SK-N-SH (cell line): ENCODE data around the gene FAXDC2. TPM values are rescaled to one million over a fixed set of nuclear protein-coding genes. Genes with fewer than 3 reads are reported as not detected.

Experiments used
- CTCF ChIA-PET: fragments of 300-600, 350-600 bp; formaldehyde crosslinking; extraction: SDS; loops from one replicate; lab custom pipeline; 2021; lab: Yijun Ruan, JAX
- POLR2A ChIA-PET: fragments of 350-600 bp; sonication (Branson Sonifier 250); formaldehyde crosslinking; extraction: SDS; loops from one replicate; lab custom pipeline; 2020; ENCODE audit warnings: antibody characterized with exemption, inconsistent platforms; lab: Yijun Ruan, JAX
- DNase-seq: peaks from one replicate; pipeline ENCODE4 v3.0.0; 2012
- H2AFZ ChIP-seq: fragments of 200-600 bp; sonication (generic); 2 replicates; pipeline ENCODE4 v1.8.1; 2016; ENCODE audit warnings: antibody characterized with exemption, mild to moderate bottlenecking, low read depth
- H3F3A ChIP-seq: fragments of 200-600 bp; sonication (generic); replicated peaks from 2 replicates; pipeline ENCODE3; 2016; ENCODE audit warnings: antibody characterized with exemption, mild to moderate bottlenecking; ENCODE audit not compliant: insufficient read depth
- H3K27ac ChIP-seq, 2 experiments: fragments of 200-500 bp in 1 of 2; fragments of 200-600 bp in 1 of 2; sonication (Bioruptor generic) in 1 of 2; sonication (generic), shearing (Covaris generic) in 1 of 2; 2 replicates each; pipeline versions ENCODE4 v1.5.1 to v1.6.1; 2014 to 2016; ENCODE audit warnings: low read depth in 2 of 2, inconsistent platforms in 1 of 2, low read length in 1 of 2, mild to moderate bottlenecking in 1 of 2, mixed read lengths in 1 of 2
- H3K27me3 ChIP-seq: fragments of 200-600 bp; sonication (generic), shearing (Covaris generic); 2 replicates; pipeline ENCODE4 v1.6.1; 2016; ENCODE audit warnings: mixed run types; ENCODE audit not compliant: insufficient read depth
- H3K36me3 ChIP-seq, 2 experiments: fragments of 200-500 bp in 1 of 2; fragments of 200-600 bp in 1 of 2; sonication (Bioruptor generic) in 1 of 2; sonication (generic) in 1 of 2; replicated peaks in 1 of 2; 2 replicates each; pipeline versions ENCODE3 to v1.5.1; 2014 to 2016; ENCODE audit warnings: low read length in 1 of 2, mild to moderate bottlenecking in 1 of 2; ENCODE audit not compliant: insufficient read depth in 2 of 2, control insufficient read depth in 1 of 2
- H3K4me1 ChIP-seq, 2 experiments: fragments of 200-500 bp in 1 of 2; fragments of 200-600 bp in 1 of 2; sonication (Bioruptor generic) in 1 of 2; sonication (generic), shearing (Covaris generic) in 1 of 2; 2 replicates each; pipeline versions ENCODE4 v1.5.1 to v1.6.1; 2014 to 2016; ENCODE audit warnings: low read depth in 1 of 2, low read length in 1 of 2, mixed run types in 1 of 2; ENCODE audit not compliant: insufficient read depth in 2 of 2, control insufficient read depth in 1 of 2
- H3K4me2 ChIP-seq: fragments of 200-600 bp; sonication (generic), shearing (Covaris generic); 2 replicates; pipeline ENCODE4 v1.6.1; 2017; ENCODE audit warnings: mixed run types
- H3K4me3 ChIP-seq, 2 experiments: fragments of 200-500 bp in 1 of 2; fragments of 200-600 bp in 1 of 2; sonication (Bioruptor generic) in 1 of 2; sonication (generic), shearing (Covaris generic) in 1 of 2; 2 replicates each; pipeline versions ENCODE4 v1.5.1 to v1.8.1; 2014 to 2016; ENCODE audit warnings: low read depth in 2 of 2, inconsistent platforms in 1 of 2, low read length in 1 of 2, mild to moderate bottlenecking in 1 of 2, mixed read lengths in 1 of 2, moderate library complexity in 1 of 2
- H3K79me2 ChIP-seq: fragments of 200-600 bp; sonication (generic); 2 replicates; pipeline ENCODE4 v1.8.1; 2017; ENCODE audit warnings: mild to moderate bottlenecking; ENCODE audit not compliant: insufficient read depth
- H3K9ac ChIP-seq: fragments of 200-600 bp; sonication (generic); 2 replicates; pipeline ENCODE4 v1.6.1; 2017; ENCODE audit warnings: mixed run types
- H3K9me2 ChIP-seq: fragments of 200-600 bp; sonication (generic); 2 replicates; pipeline ENCODE4 v1.6.1; 2017; ENCODE audit warnings: mixed run types
- H3K9me3 ChIP-seq: fragments of 200-600 bp; sonication (generic); 2 replicates; pipeline ENCODE4 v1.6.1; 2017; ENCODE audit warnings: mixed run types, mild to moderate bottlenecking, moderate library complexity
- H4K20me1 ChIP-seq: fragments of 200-600 bp; sonication (generic); 2 replicates; pipeline ENCODE4 v1.6.1; 2017; ENCODE audit warnings: mild to moderate bottlenecking, mixed run types; ENCODE audit not compliant: insufficient read depth
- CHD2 ChIP-seq: fragments of 150-350 bp; IDR thresholded peaks from 2 replicates; pipeline ENCODE4 v1.6.1; 2018; ENCODE audit warnings: low read length; ENCODE audit not compliant: partially characterized antibody
- CTCF ChIP-seq: fragments of 200-600 bp; sonication (generic); IDR thresholded peaks from 2 replicates; pipeline ENCODE4 v1.6.1; 2017; ENCODE audit warnings: antibody characterized with exemption, mild to moderate bottlenecking, moderate library complexity
- ELF1 ChIP-seq: IDR thresholded peaks from 2 replicates; pipeline ENCODE4 v1.4.0; 2012
- EP300 ChIP-seq, 2 experiments: IDR thresholded peaks; 2 replicates each; pipeline versions ENCODE4 v1.4.0 to v1.6.1; 2012; ENCODE audit warnings: borderline replicate concordance in 1 of 2, low read depth in 1 of 2, low read length in 1 of 2
- EZH2phosphoT487 ChIP-seq: fragments of 200-600 bp; sonication (generic); IDR thresholded peaks from 2 replicates; pipeline ENCODE4 v1.6.1; 2017; ENCODE audit warnings: low read depth, mixed run types, mild to moderate bottlenecking, antibody characterized with exemption, moderate library complexity, borderline replicate concordance
- FOXJ3 ChIP-seq: sonication (generic); formaldehyde crosslinking; IDR thresholded peaks from 2 replicates; pipeline ENCODE4 v1.5.1; 2020; ENCODE audit warnings: mild to moderate bottlenecking, missing genetic modification reagents
- FOXM1 ChIP-seq: IDR thresholded peaks from 2 replicates; pipeline ENCODE4 v1.4.0; 2012; ENCODE audit warnings: low read depth, mild to moderate bottlenecking
- GATA2 ChIP-seq: sonication (generic); formaldehyde crosslinking; IDR thresholded peaks from 2 replicates; pipeline ENCODE4 v1.5.0; 2020; ENCODE audit warnings: mild to moderate bottlenecking, missing genetic modification reagents
- JUND ChIP-seq: IDR thresholded peaks from 2 replicates; pipeline ENCODE4 v1.4.0; 2012
- MXI1 ChIP-seq: IDR thresholded peaks from 2 replicates; pipeline ENCODE4 v1.6.1; 2012; ENCODE audit warnings: mild to moderate bottlenecking, low read depth, low read length, improper control_type of control experiment
- NFIC ChIP-seq: IDR thresholded peaks from 2 replicates; pipeline ENCODE4 v1.4.0; 2012; ENCODE audit warnings: borderline replicate concordance
- POLR2AphosphoS5 ChIP-seq: IDR thresholded peaks from 2 replicates; pipeline ENCODE4 v1.6.1; 2012; ENCODE audit warnings: low read depth, low read length
- RCOR1 ChIP-seq: fragments of 150-350 bp; IDR thresholded peaks from 2 replicates; pipeline ENCODE4 v1.6.1; 2017; ENCODE audit warnings: antibody characterized with exemption, low read length
- RXRA ChIP-seq: IDR thresholded peaks from 2 replicates; pipeline ENCODE4 v1.4.0; 2012; ENCODE audit warnings: low read depth, mild to moderate bottlenecking, borderline replicate concordance
- SIN3A ChIP-seq: IDR thresholded peaks from 2 replicates; pipeline ENCODE4 v1.6.1; 2012; ENCODE audit warnings: low read depth, mild to moderate bottlenecking, low read length, moderate library complexity, borderline replicate concordance
- TAF1 ChIP-seq: IDR thresholded peaks from 2 replicates; pipeline ENCODE4 v1.6.1; 2012; ENCODE audit warnings: low read depth, mild to moderate bottlenecking, low read length, moderate library complexity, borderline replicate concordance
- TCF12 ChIP-seq: IDR thresholded peaks from 2 replicates; pipeline ENCODE4 v1.4.0; 2012
- USF2 ChIP-seq: fragments of 150-350 bp; IDR thresholded peaks from 2 replicates; pipeline ENCODE4 v1.6.1; 2017; ENCODE audit warnings: antibody characterized with exemption, low read length, low read depth, borderline replicate concordance
- YY1 ChIP-seq: IDR thresholded peaks from 2 replicates; pipeline ENCODE4 v1.4.0; 2012; ENCODE audit warnings: low read depth, mild to moderate bottlenecking
- WGBS: methylation state at CpG from one replicate; pipeline ENCODE4 v1.1.6; 2017; ENCODE audit warnings: low lambda C conversion rate; 5-methylcytosine and 5-hydroxymethylcytosine counted together
- polyA plus RNA-seq, 3 experiments: library from polyadenylated mRNA; depleted of rRNA; stranded (reverse); fragments of >200 nt; gene quantifications; 2 replicates each; pipeline ENCODE4 v1.2.3, GENCODE V29; 2012

FAXDC2 gene
- polyA plus RNA-seq, 1 of the 3 experiments (the other 2 are of a cell fraction), result 6.0 TPM

- no peak for TF ChIP-seq USF2
- TF ChIP-seq TCF12, result no peak
- no peak for TF ChIP-seq CTCF
- TF ChIP-seq POLR2AphosphoS5, result no peak
These were observed 28.4 kb upstream of the FAXDC2 start (continued) for GRCh38 chr5:154878642-154879335.

- Histone ChIP-seq H3K27me3 (no peaks in the 10 kb centered on the region), H3K9me2 (no peaks in the 10 kb centered on the region), H3K9ac (no peak overlapping the region), H3K9me3 (0 out of 2 replicates have a peak, but pooled peaks cover 4% of the 10 kb centered on the region), H3K79me2 (peaks cover 18% of the 10 kb centered on the region; the same call in 1 of the 2 replicates), H2AFZ (no peak overlapping the region), H3K4me3 (no peak overlapping the region), H4K20me1 (no peaks in the 10 kb centered on the region), H3K36me3 (peaks cover 50 to 71% of the 10 kb centered on the region in 2 experiments), H3F3A (peaks cover 16% of the 10 kb centered on the region), H3K4me2 (no peak overlapping the region), H3K4me1 (peaks cover 0 to 2% of the 10 kb centered on the region in 2 experiments; a peak in 2 of 4 replicates), H3K27ac (peak overlapping the region in 1 of 2 experiments; percentile 11; a peak in 2 of 4 replicates)
- ChIA-PET CTCF (no interaction called here), POLR2A (no interaction called here)
- peak; percentile 38; the same call in 1 of the 2 replicates for TF ChIP-seq FOXJ3
- TF ChIP-seq JUND, result no peak
- peak; percentile 20; the same call in 1 of the 2 replicates for TF ChIP-seq RCOR1
- no peak for TF ChIP-seq TAF1
- no peak for TF ChIP-seq RXRA
- TF ChIP-seq YY1, result no peak
- no peak for TF ChIP-seq FOXM1
- peak; percentile 81 for TF ChIP-seq GATA2
- TF ChIP-seq NFIC, result no peak
- peak; percentile 13 for TF ChIP-seq CHD2
- TF ChIP-seq EZH2phosphoT487, result no peak
- peak in 1 of 2 experiments; percentile 49; a peak in 1 of 4 replicates for TF ChIP-seq EP300 (IDR thresholded peaks at IDR 0.05; ENCODE audit: borderline replicate concordance in 1 of 2, low read depth in 1 of 2, low read length in 1 of 2)
- TF ChIP-seq SIN3A, result no peak
- TF ChIP-seq MXI1, result peak; percentile 40; the same call in 1 of the 2 replicates
- TF ChIP-seq ELF1, result no peak
- TF ChIP-seq USF2, result no peak
- peak; percentile 48 for DNase-seq
- 87% methylated on average over 5 of the region's 5 CpGs for WGBS
These were observed 23.5 kb upstream of the FAXDC2 start for GRCh38 chr5:154873791-154874331.
